ENCODE results near the gene BMERB1.
"Not testable (repeated sequence)": the region's sequence is repeated elsewhere in the genome, so short reads cannot be mapped to it uniquely, and the experiment has no call there.

BMERB1 gene

DNA sequence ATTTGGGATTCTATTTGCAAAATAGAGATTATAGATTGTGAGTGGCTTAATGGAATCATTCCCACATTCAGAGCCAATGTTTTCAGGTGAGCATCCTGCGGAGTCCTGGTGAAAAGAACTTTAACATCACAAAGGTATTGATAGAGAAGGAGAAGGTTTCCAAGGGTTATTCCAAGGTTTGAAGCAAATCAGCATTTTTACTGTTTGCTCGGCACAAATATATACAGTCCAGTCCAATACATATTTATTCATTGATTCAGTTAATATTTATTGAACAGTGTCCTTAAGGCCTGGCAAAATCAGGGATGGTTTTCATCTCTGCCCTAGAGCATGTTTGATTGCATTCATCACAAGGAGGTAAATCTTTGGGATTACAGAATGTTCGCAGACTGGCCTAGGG, 32.4 kb upstream of the BMERB1 start:
- TF ChIP-seq, protein P1, sequence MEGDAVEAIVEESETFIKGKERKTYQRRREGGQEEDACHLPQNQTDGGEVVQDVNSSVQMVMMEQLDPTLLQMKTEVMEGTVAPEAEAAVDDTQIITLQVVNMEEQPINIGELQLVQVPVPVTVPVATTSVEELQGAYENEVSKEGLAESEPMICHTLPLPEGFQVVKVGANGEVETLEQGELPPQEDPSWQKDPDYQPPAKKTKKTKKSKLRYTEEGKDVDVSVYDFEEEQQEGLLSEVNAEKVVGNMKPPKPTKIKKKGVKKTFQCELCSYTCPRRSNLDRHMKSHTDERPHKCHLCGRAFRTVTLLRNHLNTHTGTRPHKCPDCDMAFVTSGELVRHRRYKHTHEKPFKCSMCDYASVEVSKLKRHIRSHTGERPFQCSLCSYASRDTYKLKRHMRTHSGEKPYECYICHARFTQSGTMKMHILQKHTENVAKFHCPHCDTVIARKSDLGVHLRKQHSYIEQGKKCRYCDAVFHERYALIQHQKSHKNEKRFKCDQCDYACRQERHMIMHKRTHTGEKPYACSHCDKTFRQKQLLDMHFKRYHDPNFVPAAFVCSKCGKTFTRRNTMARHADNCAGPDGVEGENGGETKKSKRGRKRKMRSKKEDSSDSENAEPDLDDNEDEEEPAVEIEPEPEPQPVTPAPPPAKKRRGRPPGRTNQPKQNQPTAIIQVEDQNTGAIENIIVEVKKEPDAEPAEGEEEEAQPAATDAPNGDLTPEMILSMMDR (IDR thresholded peaks at IDR 0.05; ENCODE audit: low read depth, low read length): no peak
- no peak overlapping the region for H3K4me3 ChIP-seq (ENCODE audit: low read depth, low read length)

DNA sequence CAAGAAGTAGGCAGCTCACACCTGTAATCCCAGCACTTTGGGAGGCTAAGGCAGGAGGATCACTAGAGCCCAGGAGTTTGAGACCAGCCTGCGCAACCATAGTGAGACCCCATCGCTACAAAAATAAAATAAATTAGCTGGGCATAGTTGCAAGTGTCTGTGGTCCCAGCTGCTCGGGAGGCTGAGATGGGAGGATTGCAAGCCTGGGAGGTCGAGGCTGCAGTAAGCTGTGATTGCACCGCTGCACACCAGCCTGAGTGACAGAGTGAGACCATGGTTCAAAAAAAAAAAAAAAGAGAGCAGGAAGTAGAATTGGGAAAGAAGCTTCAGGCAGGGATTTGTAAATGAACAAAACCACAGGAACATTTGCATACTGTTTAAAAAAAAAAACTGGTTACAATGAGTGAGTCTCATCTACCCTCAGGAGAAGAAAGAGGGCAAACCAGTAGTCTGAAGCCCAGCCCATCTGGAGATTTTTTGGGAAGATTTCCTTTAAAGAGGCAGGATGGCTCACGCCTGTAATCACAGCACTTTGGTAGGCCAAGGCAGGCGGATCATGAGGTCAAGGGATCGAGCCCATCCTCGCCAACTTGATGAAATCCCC, 30.9 kb upstream of the BMERB1 start:
- no peak overlapping the region for H3K4me3 ChIP-seq (ENCODE audit: low read depth, low read length)
- TF ChIP-seq, protein P1 (IDR thresholded peaks at IDR 0.05; ENCODE audit: low read depth, low read length): no peak

DNA sequence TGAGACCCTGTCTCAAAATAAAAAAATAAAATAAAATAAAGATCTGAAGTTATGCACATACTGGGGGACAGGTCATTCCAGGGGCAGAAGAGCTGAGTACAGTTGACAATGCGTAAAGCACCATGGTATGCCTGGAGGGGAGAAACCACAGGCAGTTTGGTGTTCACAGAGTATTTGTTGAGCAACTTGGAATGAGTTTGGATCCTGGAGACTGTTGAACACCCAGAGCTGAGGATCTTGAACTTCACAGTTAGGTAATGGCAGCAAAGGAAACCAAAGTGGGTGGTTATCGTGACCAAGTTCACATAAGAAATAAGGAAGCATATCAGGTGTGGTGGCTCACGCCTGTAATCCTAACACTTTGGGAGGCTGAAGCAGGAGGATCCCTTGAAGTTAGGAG, 30.3 kb upstream of the BMERB1 start:
- H3K4me3 ChIP-seq (ENCODE audit: low read depth, low read length): not testable (repeated sequence)

DNA sequence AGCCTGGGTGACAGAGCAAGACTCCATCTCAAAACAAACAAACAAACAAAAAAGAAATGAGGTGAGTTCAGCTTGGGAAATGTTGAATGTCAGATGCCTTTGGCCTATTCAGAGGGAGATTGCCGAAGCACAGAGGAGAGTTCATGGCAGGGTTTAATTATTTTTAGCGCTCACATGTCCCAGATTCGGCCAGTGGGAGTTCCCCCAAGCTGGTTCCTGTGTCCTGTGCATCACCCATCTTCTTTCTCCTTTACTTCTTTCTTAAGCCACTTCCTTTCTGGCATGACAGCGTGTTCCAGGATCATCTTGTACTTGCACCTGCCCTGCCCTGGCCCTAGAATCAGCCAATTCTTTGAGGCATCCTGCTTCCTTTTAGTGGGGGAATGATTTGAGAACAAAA, 29.6 kb upstream of the BMERB1 start:
- H3K4me3 ChIP-seq (ENCODE audit: low read depth, low read length): no peak overlapping the region
- TF ChIP-seq, protein P1 (IDR thresholded peaks at IDR 0.05; ENCODE audit: low read depth, low read length): no peak

GRCh38 chr16:15407756-15408155, 26.6 kb upstream of the BMERB1 start:
- not testable (repeated sequence) for H3K4me3 ChIP-seq (ENCODE audit: low read depth, low read length)

- H3K4me3 ChIP-seq (ENCODE audit: low read depth, low read length): not testable (repeated sequence)
These were observed 24.9 kb upstream of the BMERB1 start for GRCh38 chr16:15409476-15409875.

- TF ChIP-seq, protein P1 (IDR thresholded peaks at IDR 0.05; ENCODE audit: low read depth, low read length): no peak
- H3K4me3 ChIP-seq (ENCODE audit: low read depth, low read length): no peak overlapping the region
These were observed 18.8 kb upstream of the BMERB1 start for GRCh38 chr16:15415511-15415985.

GRCh38 chr16:15417197-15417596, 17.2 kb upstream of the BMERB1 start:
- TF ChIP-seq, protein P1 (IDR thresholded peaks at IDR 0.05; ENCODE audit: low read depth, low read length): no peak
- H3K4me3 ChIP-seq (ENCODE audit: low read depth, low read length): no peak overlapping the region

- no peak overlapping the region for H3K4me3 ChIP-seq (ENCODE audit: low read depth, low read length)
- TF ChIP-seq, protein P1 (IDR thresholded peaks at IDR 0.05; ENCODE audit: low read depth, low read length): no peak
These were observed 16.2 kb upstream of the BMERB1 start for GRCh38 chr16:15418206-15418605.

- H3K4me3 ChIP-seq (ENCODE audit: low read depth, low read length): not testable (repeated sequence)
These were observed 12.7 kb upstream of the BMERB1 start for GRCh38 chr16:15421696-15422095.
